WTC11 (cell line): ENCODE data around the gene SYT1. TPM values are rescaled to one million over a fixed set of nuclear protein-coding genes. Genes with fewer than 3 reads are reported as not detected.
A peak's percentile ranks its signal among the peaks of the same experiment; 100 is the strongest.

Source experiments
- ATAC-seq: fragments of 200-7000 bp; cut with Tn5 transposase; 2 replicates; pipeline ENCODE4 v1.10.0; 2021; ENCODE audit warnings: mild to moderate bottlenecking, moderate library complexity
- CTCF ChIA-PET: fragments of 300-600 bp; sonication (Branson Sonifier 250); formaldehyde crosslinking; loops from one replicate; lab custom pipeline; 2021; ENCODE audit warnings: antibody characterized with exemption; lab: Charles Lee
- POLR2A ChIA-PET: fragments of 350-600 bp; sonication (Branson Sonifier 250); formaldehyde crosslinking; loops from one replicate; lab custom pipeline; 2021; ENCODE audit warnings: antibody characterized with exemption; lab: Charles Lee
- DNase-seq: peaks from one replicate; pipeline ENCODE4 v3.0.0; 2021; ENCODE audit warnings: low spot score
- H3K27ac Mint-ChIP-seq: 2 replicates; pipeline ENCODE4 v1.8.0; 2021; ENCODE audit warnings: mixed read lengths
- H3K27me3 Mint-ChIP-seq: 2 replicates; pipeline ENCODE4 v1.8.0; 2021; ENCODE audit warnings: low read depth, mild to moderate bottlenecking, moderate library complexity, mixed read lengths
- H3K36me3 Mint-ChIP-seq: 2 replicates; pipeline ENCODE4 v1.8.0; 2021; ENCODE audit warnings: mixed read lengths
- H3K4me1 Mint-ChIP-seq: 2 replicates; pipeline ENCODE4 v1.8.0; 2022; ENCODE audit warnings: mixed read lengths
- H3K4me3 Mint-ChIP-seq: 2 replicates; pipeline ENCODE4 v1.8.0; 2021; ENCODE audit warnings: mild to moderate bottlenecking, moderate library complexity, mixed read lengths
- H3K9me3 Mint-ChIP-seq: 2 replicates; pipeline ENCODE4 v1.8.0; 2021; ENCODE audit warnings: mixed read lengths
- CBFB ChIP-seq: sonication (generic); formaldehyde crosslinking; IDR thresholded peaks from 2 replicates; pipeline ENCODE4 v1.8.1; 2022; ENCODE audit warnings: mild to moderate bottlenecking, low read depth, missing genetic modification reagents
- CDX4 ChIP-seq: fragments of 250-450 bp; sonication (Bioruptor Pico); IDR thresholded peaks from 2 replicates; pipeline ENCODE4 v1.9.0; 2021; ENCODE audit warnings: moderate library complexity, mild to moderate bottlenecking, inconsistent platforms, borderline replicate concordance
- ERG ChIP-seq: fragments of 250-450 bp; sonication (Bioruptor Pico); IDR thresholded peaks from 2 replicates; pipeline ENCODE4 v1.8.0; 2021; ENCODE audit warnings: mild to moderate bottlenecking
- ETV6 ChIP-seq: sonication (generic); formaldehyde crosslinking; IDR thresholded peaks from 2 replicates; pipeline ENCODE4 v1.8.1; 2022; ENCODE audit warnings: mild to moderate bottlenecking, missing genetic modification reagents
- HMGXB4 ChIP-seq: sonication (generic); formaldehyde crosslinking; IDR thresholded peaks from 2 replicates; pipeline ENCODE4 v1.8.1; 2023; ENCODE audit warnings: mild to moderate bottlenecking, moderate library complexity, missing genetic modification reagents
- PRDM15 ChIP-seq: sonication (generic); formaldehyde crosslinking; IDR thresholded peaks from 2 replicates; pipeline ENCODE4 v1.8.0; 2022; ENCODE audit warnings: missing genetic modification reagents
- PRRX2 ChIP-seq: fragments of 250-450 bp; sonication (Bioruptor Pico); IDR thresholded peaks from 2 replicates; pipeline ENCODE4 v1.8.0; 2021; ENCODE audit warnings: mild to moderate bottlenecking
- RELA ChIP-seq: sonication (generic); formaldehyde crosslinking; IDR thresholded peaks from 2 replicates; pipeline ENCODE4 v1.8.1; 2022; ENCODE audit warnings: missing genetic modification reagents, mild to moderate bottlenecking, borderline replicate concordance
- STAT6 ChIP-seq: sonication (generic); formaldehyde crosslinking; conservative IDR thresholded peaks from 2 replicates; pipeline ENCODE4 v1.8.1; 2023; ENCODE audit warnings: mild to moderate bottlenecking, low read depth, missing genetic modification reagents, moderate library complexity
- TCF7 ChIP-seq: sonication (generic); formaldehyde crosslinking; IDR thresholded peaks from 2 replicates; pipeline ENCODE4 v1.8.0; 2022; ENCODE audit warnings: mild to moderate bottlenecking, low read depth, missing genetic modification reagents, moderate library complexity
- TEAD1 ChIP-seq: sonication (generic); formaldehyde crosslinking; IDR thresholded peaks from 2 replicates; pipeline ENCODE4 v1.8.0; 2022; ENCODE audit warnings: mild to moderate bottlenecking, missing genetic modification reagents
- USF1 ChIP-seq: sonication (generic); formaldehyde crosslinking; IDR thresholded peaks from 2 replicates; pipeline ENCODE4 v1.8.0; 2022; ENCODE audit warnings: mild to moderate bottlenecking, missing genetic modification reagents
- USF2 ChIP-seq: sonication (generic); formaldehyde crosslinking; IDR thresholded peaks from 2 replicates; pipeline ENCODE4 v1.8.1; 2023; ENCODE audit warnings: mild to moderate bottlenecking, missing genetic modification reagents, moderate library complexity
- ZNF138 ChIP-seq: sonication (generic); formaldehyde crosslinking; conservative IDR thresholded peaks from 2 replicates; pipeline ENCODE4 v1.8.1; 2022; ENCODE audit warnings: mild to moderate bottlenecking, moderate library complexity, missing genetic modification reagents
- ZNF219 ChIP-seq: sonication (generic); formaldehyde crosslinking; IDR thresholded peaks from 2 replicates; pipeline ENCODE4 v1.8.0; 2023; ENCODE audit warnings: missing genetic modification reagents, mild to moderate bottlenecking, borderline replicate concordance
- ZNF232 ChIP-seq: sonication (generic); formaldehyde crosslinking; IDR thresholded peaks from 2 replicates; pipeline ENCODE4 v1.8.0; 2022; ENCODE audit warnings: mild to moderate bottlenecking, missing genetic modification reagents
- total RNA-seq: library from RNA; stranded (reverse); gene quantifications from 3 replicates; pipeline ENCODE4 v1.2.3, GENCODE V29; 2021

Gene SYT1
- total RNA-seq, 1 experiment from 2014 or later = 45.2 TPM

GRCh38 chr12:79233341-79233781 is 368.8 kb downstream of the SYT1 start:
- Mint-ChIP-seq H3K4me1 (peaks cover 8% of the 10 kb centered on the region), H3K9me3 (no peaks in the 10 kb centered on the region), H3K27ac (0 out of 2 replicates have a peak overlapping the region, but pooled peaks have one; percentile 9), H3K4me3 (no peak overlapping the region), H3K36me3 (no peaks in the 10 kb centered on the region), H3K27me3 (no peaks in the 10 kb centered on the region)
- ChIA-PET CTCF (no interaction called here), POLR2A (no interaction called here)
- DNase-seq (no peak), ATAC-seq (no peak)
- TF ChIP-seq HMGXB4 = no peak
- TF ChIP-seq ZNF232 (CRISPR knock-in tag) = no peak
- TF ChIP-seq RELA (CRISPR knock-in tag) = no peak
- no peak for TF ChIP-seq CBFB (CRISPR knock-in tag)
- no peak for TF ChIP-seq ZNF219 (CRISPR knock-in tag)
- no peak for TF ChIP-seq TCF7 (CRISPR knock-in tag)
- TF ChIP-seq ZNF138 (CRISPR knock-in tag) = no peak
- TF ChIP-seq ERG (CRISPR knock-in tag) = no peak
- TF ChIP-seq USF2 (CRISPR knock-in tag) = no peak
- no peak for TF ChIP-seq CDX4 (CRISPR knock-in tag)
- no peak for TF ChIP-seq STAT6 (CRISPR knock-in tag)

GRCh38 chr12:79236920-79237319 is 372.3 kb downstream of the SYT1 start:
- TF ChIP-seq TEAD1 (CRISPR knock-in tag) (no peak), USF1 (CRISPR knock-in tag) (no peak), ZNF219 (CRISPR knock-in tag) (no peak), ETV6 (CRISPR knock-in tag) (no peak), PRDM15 (no peak), PRRX2 (no peak)

More at GRCh38 chr12:79236920-79237319, 372.3 kb downstream of the SYT1 start:
- DNase-seq (no peak), ATAC-seq (no peak)
- Mint-ChIP-seq H3K9me3 (peaks cover under 1% of the 10 kb centered on the region; the same call in 1 of the 2 replicates), H3K4me3 (no peak overlapping the region), H3K27me3 (no peaks in the 10 kb centered on the region), H3K4me1 (no peaks in the 10 kb centered on the region), H3K36me3 (peaks cover 4% of the 10 kb centered on the region), H3K27ac (no peak overlapping the region)
- CTCF ChIA-PET = no interaction called here
- POLR2A ChIA-PET = no interaction called here
